HEK293T (cell line): ENCODE data around the gene LPGAT1.

Experiments used
- ELF4 ChIP-seq: fragments of 450-650 bp; IDR thresholded peaks from 2 replicates; pipeline ENCODE4 v1.6.1; 2017; ENCODE audit warnings: antibody characterized with exemption
- FOXA1 ChIP-seq: fragments of 450-650 bp; IDR thresholded peaks from 2 replicates; pipeline ENCODE4 v1.6.1; 2016; ENCODE audit warnings: mild to moderate bottlenecking
- PKNOX1 ChIP-seq: fragments of 450-650 bp; IDR thresholded peaks from 2 replicates; pipeline ENCODE4 v1.6.1; 2016
- SP1 ChIP-seq: fragments of 450-650 bp; IDR thresholded peaks from 2 replicates; pipeline ENCODE4 v1.6.1; 2017

DNA sequence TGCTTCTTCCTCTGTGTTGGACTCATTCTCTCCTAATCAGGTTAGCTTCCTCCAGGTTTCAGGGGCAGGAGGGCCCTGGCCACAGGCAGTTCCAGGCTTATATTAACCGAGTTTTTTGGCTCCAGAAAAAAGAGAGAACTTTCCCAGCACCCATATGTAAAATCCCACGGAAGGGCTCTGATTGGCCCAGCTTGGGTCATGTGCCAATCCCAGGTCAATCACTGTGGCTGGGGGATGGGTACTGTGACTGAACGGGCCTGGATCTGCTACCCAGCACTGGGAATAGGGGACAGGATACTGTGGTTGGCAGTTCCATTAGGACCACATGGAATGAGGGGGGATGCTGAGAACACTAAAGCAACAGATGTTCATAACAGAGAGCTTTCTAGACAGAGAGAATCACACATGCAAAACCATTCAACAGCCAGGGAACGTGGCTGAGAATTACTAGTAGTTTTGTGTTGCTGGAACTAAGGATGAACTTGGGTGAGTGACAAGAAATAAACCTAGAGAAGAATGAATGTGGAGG lies 104.0 kb downstream of the LPGAT1 start:
- TF ChIP-seq ELF4 (no peak), SP1 (no peak), FOXA1 (no peak), PKNOX1 (no peak)
